Effector memory CD4-positive, alpha-beta T cell (primary cell): ENCODE results near the gene NEK9.

Source experiments
- DNase-seq, 3 donors: peaks; one replicate each; pipeline ENCODE4 v3.0.0-alpha.2; 2020
- H3K27ac ChIP-seq: 2 replicates; pipeline ENCODE4 v1.7.0; 2013; ENCODE audit warnings: mild to moderate bottlenecking, low read length, moderate library complexity; ENCODE audit not compliant: insufficient read depth, poor library complexity, severe bottlenecking
- H3K27me3 ChIP-seq: replicated peaks from 2 replicates; pipeline ENCODE4 v1.7.0; 2013; ENCODE audit warnings: mild to moderate bottlenecking, low read length; ENCODE audit not compliant: insufficient read depth, control insufficient read depth, poor library complexity, severe bottlenecking
- H3K36me3 ChIP-seq: 2 replicates; pipeline ENCODE4 v1.7.0; 2013; ENCODE audit warnings: mild to moderate bottlenecking, low read length, moderate library complexity; ENCODE audit not compliant: control insufficient read depth, insufficient read depth
- H3K4me1 ChIP-seq: 2 replicates; pipeline ENCODE4 v1.7.0; 2013; ENCODE audit warnings: low read length, mild to moderate bottlenecking; ENCODE audit not compliant: control insufficient read depth, insufficient read depth, poor library complexity, severe bottlenecking
- H3K4me3 ChIP-seq: 2 replicates; pipeline ENCODE4 v1.7.0; 2013; ENCODE audit warnings: low read length, low read depth, mild to moderate bottlenecking; ENCODE audit not compliant: insufficient read depth, poor library complexity, severe bottlenecking
- H3K9me3 ChIP-seq: 2 replicates; pipeline ENCODE4 v1.7.0; 2013; ENCODE audit warnings: mild to moderate bottlenecking, low read length, moderate library complexity; ENCODE audit not compliant: control insufficient read depth

Gene NEK9

GRCh38 chr14:75092698-75093097 lies 34.1 kb downstream of the NEK9 start:
- Histone ChIP-seq H3K27me3 (no peaks in the 10 kb centered on the region), H3K36me3 (peaks cover 51% of the 10 kb centered on the region), H3K4me1 (no peaks in the 10 kb centered on the region), H3K4me3 (no peak overlapping the region), H3K27ac (no peak overlapping the region), H3K9me3 (no peaks in the 10 kb centered on the region)
- DNase-seq, result no peak

- no peak overlapping the region for H3K4me3 ChIP-seq
- H3K4me1 ChIP-seq, result no peaks in the 10 kb centered on the region
- DNase-seq, result no peak
- no peak overlapping the region for H3K27ac ChIP-seq
- H3K9me3 ChIP-seq, result no peaks in the 10 kb centered on the region
- H3K27me3 ChIP-seq, result no peaks in the 10 kb centered on the region
- H3K36me3 ChIP-seq, result peaks cover 56% of the 10 kb centered on the region
Observed at GRCh38 chr14:75091251-75091650, 35.6 kb downstream of the NEK9 start.

GRCh38 chr14:75090353-75090752 lies 36.5 kb downstream of the NEK9 start:
- no peak overlapping the region for H3K27ac ChIP-seq
- no peak for DNase-seq

DNA sequence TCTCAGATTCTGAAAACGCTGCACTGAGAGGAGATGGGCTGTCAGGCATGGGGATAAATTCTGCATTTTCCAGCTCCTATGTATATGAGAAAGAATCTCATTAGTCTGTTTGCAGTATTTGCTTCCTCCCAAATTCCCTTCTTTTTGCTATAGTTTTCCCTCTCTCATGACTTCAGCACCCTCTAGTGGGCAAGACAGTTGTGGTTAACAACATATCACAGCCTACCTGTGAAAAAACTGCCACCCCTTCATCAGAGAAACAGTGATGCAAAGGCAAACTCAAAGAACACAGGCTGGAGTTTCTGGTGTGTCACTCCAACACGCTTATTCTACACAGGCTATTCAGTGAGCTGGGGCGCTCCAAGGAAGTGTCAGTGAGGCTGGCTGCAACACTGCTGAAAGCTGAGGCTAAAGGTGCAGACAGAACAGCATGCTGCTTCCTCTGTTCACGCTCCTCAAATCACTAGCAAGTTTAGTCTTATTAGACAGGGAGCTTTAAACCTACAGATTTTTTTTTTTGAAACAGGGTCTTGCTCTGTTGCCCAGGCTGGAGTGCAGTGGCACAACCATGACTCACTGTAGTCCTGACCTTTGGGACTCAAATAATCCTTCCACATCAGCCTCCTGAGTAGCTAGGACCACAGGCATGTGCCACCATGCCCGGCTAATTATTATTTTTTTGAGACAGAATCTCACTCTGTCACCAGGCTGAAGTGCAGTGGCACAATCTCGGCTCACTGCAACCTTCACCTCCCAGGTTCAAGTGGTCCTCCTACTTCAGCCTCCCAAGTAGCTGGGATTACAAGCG lies 38.1 kb downstream of the NEK9 start:
- Histone ChIP-seq H3K4me3 (no peak overlapping the region), H3K27ac (no peak overlapping the region), H3K27me3 (no peaks in the 10 kb centered on the region), H3K9me3 (no peaks in the 10 kb centered on the region), H3K36me3 (peaks cover 58% of the 10 kb centered on the region), H3K4me1 (no peaks in the 10 kb centered on the region)
- peak in 1 of 3 donors; percentile 33 for DNase-seq

More at GRCh38 chr14:75090353-75090752, 36.5 kb downstream of the NEK9 start:
- Histone ChIP-seq H3K4me1 (no peaks in the 10 kb centered on the region), H3K4me3 (no peak overlapping the region), H3K9me3 (no peaks in the 10 kb centered on the region), H3K27me3 (no peaks in the 10 kb centered on the region), H3K36me3 (peaks cover 58% of the 10 kb centered on the region)

DNA sequence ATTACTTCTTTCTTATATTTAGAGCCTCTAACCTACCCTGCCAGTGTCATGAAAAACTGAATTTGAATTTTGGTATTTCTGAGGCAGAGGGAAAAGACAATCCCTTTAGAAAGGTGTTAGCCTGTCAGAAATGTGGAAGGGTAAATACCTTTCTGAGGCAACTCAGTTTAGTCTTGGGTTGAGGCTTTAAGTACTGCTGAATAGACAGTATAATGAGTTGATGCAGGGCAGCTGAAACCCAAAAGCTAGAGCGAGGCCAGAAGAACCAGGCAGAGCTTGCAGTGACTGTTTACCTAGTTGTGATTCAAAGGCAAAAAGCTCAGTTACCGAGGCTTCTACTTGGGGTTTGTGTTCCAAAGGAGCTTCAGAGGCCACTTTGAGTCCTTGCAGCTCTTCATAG lies 38.7 kb downstream of the NEK9 start:
- Histone ChIP-seq H3K4me1 (no peaks in the 10 kb centered on the region), H3K4me3 (no peak overlapping the region), H3K27me3 (no peaks in the 10 kb centered on the region), H3K9me3 (no peaks in the 10 kb centered on the region), H3K27ac (no peak overlapping the region), H3K36me3 (peaks cover 62% of the 10 kb centered on the region)
- DNase-seq, result no peak

DNA sequence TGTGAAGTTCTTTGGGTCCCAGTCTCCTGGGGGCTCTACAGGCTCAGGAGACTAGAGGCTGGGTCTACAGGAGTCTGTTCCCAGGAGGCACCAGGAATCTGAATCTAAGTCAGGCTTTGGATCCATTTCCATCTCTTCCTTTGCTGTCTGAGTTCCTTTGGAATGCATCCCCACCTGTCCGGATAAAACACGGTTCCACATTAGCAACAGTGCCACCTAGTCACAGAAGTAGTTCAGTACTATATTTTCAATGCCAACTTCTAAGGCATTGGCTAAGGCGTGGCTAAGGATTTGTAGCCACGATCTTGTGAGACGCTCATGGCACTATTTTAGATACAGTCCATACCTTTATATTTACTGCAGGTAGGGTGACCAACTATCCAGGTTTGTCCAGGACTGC lies 42.3 kb downstream of the NEK9 start:
- Histone ChIP-seq H3K4me1 (no peaks in the 10 kb centered on the region), H3K9me3 (no peaks in the 10 kb centered on the region), H3K4me3 (no peak overlapping the region), H3K36me3 (peaks cover 56% of the 10 kb centered on the region), H3K27me3 (no peaks in the 10 kb centered on the region), H3K27ac (no peak overlapping the region)
- DNase-seq, result no peak

- Histone ChIP-seq H3K36me3 (peaks cover 55% of the 10 kb centered on the region), H3K9me3 (no peaks in the 10 kb centered on the region), H3K4me3 (no peak overlapping the region), H3K4me1 (no peaks in the 10 kb centered on the region), H3K27ac (no peak overlapping the region), H3K27me3 (no peaks in the 10 kb centered on the region)
- DNase-seq, result no peak
Observed at GRCh38 chr14:75083271-75083670, 43.6 kb downstream of the NEK9 start.

GRCh38 chr14:75081660-75082229 lies 45.1 kb downstream of the NEK9 start:
- no peaks in the 10 kb centered on the region for H3K4me1 ChIP-seq
- H3K36me3 ChIP-seq, result peaks cover 40% of the 10 kb centered on the region
- H3K27me3 ChIP-seq, result no peaks in the 10 kb centered on the region
- no peak overlapping the region for H3K4me3 ChIP-seq
- no peak for DNase-seq
- H3K27ac ChIP-seq, result no peak overlapping the region
- no peaks in the 10 kb centered on the region for H3K9me3 ChIP-seq

DNA sequence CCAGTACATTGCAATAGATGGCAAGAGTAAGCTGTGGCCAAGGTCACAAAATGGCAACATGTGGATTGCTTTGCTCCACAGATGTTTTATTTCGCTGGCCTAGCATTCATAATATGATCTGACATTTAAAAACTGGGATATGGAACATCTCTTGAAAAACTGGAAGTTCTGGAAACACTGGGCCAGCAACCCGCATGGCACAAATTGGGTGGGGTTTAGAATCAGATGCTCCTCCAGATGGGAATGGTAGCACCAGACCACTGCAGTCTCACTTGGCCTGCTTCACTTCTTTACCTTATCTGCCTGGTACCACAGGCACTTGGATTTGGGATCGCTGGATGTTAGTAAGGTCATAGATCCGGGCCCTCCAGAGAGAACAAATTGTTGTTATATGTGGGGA lies 47.3 kb downstream of the NEK9 start:
- Histone ChIP-seq H3K36me3 (peaks cover 20% of the 10 kb centered on the region), H3K4me3 (no peak overlapping the region)

DNA sequence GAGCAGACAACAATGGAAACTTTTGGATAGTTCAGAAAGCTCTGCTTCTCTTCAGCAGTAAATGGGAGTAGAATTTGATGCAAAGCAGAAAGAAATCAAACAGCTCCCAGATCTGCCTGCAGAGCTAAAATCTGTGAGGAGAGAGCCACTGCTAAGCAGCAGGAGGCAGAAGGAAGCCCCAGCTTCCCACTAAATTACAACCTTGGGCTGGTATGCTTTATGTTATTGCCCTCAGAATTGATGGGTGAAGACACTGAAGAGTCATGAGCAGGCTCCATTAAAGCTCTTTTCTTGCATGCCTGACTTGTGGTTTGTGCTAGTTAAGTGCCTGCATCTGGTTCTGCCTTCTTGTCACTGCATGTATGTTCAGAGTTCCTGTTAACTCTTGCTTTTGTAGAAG lies 49.1 kb downstream of the NEK9 start:
- DNase-seq, result no peak
- no peak overlapping the region for H3K27ac ChIP-seq
- peaks cover 5% of the 10 kb centered on the region for H3K36me3 ChIP-seq
- no peak overlapping the region for H3K4me3 ChIP-seq
- no peaks in the 10 kb centered on the region for H3K27me3 ChIP-seq
- no peaks in the 10 kb centered on the region for H3K4me1 ChIP-seq
- H3K9me3 ChIP-seq, result no peaks in the 10 kb centered on the region

More for the DNA sequence above, 47.3 kb downstream of the NEK9 start:
- no peaks in the 10 kb centered on the region for H3K9me3 ChIP-seq
- no peaks in the 10 kb centered on the region for H3K4me1 ChIP-seq
- no peak for DNase-seq
- no peaks in the 10 kb centered on the region for H3K27me3 ChIP-seq
- H3K27ac ChIP-seq, result no peak overlapping the region
